ENCODE data around the gene ZNF586. TPM values are rescaled to one million over a fixed set of nuclear protein-coding genes. Genes with fewer than 3 reads are reported as not detected.

Gene ZNF586
- total and polyA plus RNA-seq, 2 experiments from 2014 or later, result 5.2 to 16.9 TPM

DNA sequence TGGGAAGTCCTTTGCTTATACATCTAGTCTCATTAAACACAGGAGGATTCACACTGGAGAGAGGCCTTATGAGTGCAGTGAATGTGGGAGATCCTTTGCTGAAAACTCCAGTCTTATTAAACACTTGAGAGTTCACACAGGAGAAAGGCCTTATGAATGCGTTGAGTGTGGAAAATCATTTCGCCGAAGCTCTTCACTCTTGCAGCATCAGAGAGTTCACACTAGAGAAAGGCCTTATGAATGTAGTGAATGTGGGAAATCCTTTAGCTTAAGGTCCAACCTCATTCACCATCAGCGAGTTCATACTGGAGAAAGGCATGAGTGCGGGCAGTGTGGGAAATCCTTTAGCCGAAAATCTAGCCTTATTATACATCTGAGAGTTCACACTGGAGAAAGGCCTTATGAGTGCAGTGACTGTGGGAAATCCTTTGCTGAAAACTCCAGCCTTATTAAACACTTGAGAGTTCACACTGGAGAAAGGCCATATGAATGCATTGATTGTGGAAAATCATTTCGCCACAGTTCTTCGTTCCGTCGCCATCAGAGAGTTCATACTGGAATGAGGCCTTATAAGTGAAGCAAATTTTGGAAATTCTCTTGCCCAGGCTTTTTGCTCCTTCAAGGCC, 9.9 kb downstream of the ZNF586 start:
- Histone ChIP-seq H3K79me2 (replicated peaks; ENCODE audit: insufficient read depth) (peaks cover 69% of the 10 kb centered on the region), H3K36me3 (ENCODE audit: insufficient read depth) (peaks cover 25% of the 10 kb centered on the region), H2AFZ (no peak overlapping the region), H4K20me1 (replicated peaks; ENCODE audit: insufficient read depth) (peaks cover 10% of the 10 kb centered on the region), H3F3A (replicated peaks; ENCODE audit: low read depth) (0 out of 2 replicates have a peak, but pooled peaks cover 9% of the 10 kb centered on the region), H3K4me3 (no peak overlapping the region), H3K27me3 (ENCODE audit: insufficient read depth) (no peaks in the 10 kb centered on the region), H3K4me1 (ENCODE audit: insufficient read depth) (no peaks in the 10 kb centered on the region), H3K9me2 (ENCODE audit: insufficient read depth) (no peaks in the 10 kb centered on the region), H3K4me2 (no peak overlapping the region), H3K27ac (ENCODE audit: low read depth) (peak overlapping the region; percentile 45; the same call in 1 of the 2 replicates)
- no peak for DNase-seq (ENCODE audit: low spot score)
- Mint-ChIP-seq H3K4me1 (no peaks in the 10 kb centered on the region), H3K9me3 (no peaks in the 10 kb centered on the region; the same call in 2 of the 3 replicates), H3K27me3 (ENCODE audit: insufficient read depth, low read depth, poor library complexity) (no peaks in the 10 kb centered on the region), H3K27ac (no peak overlapping the region), H3K36me3 (ENCODE audit: low read depth) (peaks cover 48% of the 10 kb centered on the region), H3K4me3 (no peak overlapping the region)
- no peak for ATAC-seq
- TF ChIP-seq CTCF (conservative IDR thresholded peaks at IDR 0.05; ENCODE audit: low read depth in 2 of 2), result no peak
- no peak for TF ChIP-seq ZNF331 (CRISPR knock-in tag; IDR thresholded peaks at IDR 0.05; ENCODE audit: low read depth)
- TF ChIP-seq EZH2 (IDR thresholded peaks at IDR 0.05; ENCODE audit: low read depth, unreplicated experiment), result no peak
- no peak for TF ChIP-seq EZH2phosphoT487 (IDR thresholded peaks at IDR 0.05; ENCODE audit: unreplicated experiment)
- TF ChIP-seq, protein P1, sequence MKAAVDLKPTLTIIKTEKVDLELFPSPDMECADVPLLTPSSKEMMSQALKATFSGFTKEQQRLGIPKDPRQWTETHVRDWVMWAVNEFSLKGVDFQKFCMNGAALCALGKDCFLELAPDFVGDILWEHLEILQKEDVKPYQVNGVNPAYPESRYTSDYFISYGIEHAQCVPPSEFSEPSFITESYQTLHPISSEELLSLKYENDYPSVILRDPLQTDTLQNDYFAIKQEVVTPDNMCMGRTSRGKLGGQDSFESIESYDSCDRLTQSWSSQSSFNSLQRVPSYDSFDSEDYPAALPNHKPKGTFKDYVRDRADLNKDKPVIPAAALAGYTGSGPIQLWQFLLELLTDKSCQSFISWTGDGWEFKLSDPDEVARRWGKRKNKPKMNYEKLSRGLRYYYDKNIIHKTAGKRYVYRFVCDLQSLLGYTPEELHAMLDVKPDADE (IDR thresholded peaks at IDR 0.05), result no peak
- no peak for TF ChIP-seq STAT1 (IDR thresholded peaks at IDR 0.05; ENCODE audit: unreplicated experiment)
- TF ChIP-seq, protein P2, sequence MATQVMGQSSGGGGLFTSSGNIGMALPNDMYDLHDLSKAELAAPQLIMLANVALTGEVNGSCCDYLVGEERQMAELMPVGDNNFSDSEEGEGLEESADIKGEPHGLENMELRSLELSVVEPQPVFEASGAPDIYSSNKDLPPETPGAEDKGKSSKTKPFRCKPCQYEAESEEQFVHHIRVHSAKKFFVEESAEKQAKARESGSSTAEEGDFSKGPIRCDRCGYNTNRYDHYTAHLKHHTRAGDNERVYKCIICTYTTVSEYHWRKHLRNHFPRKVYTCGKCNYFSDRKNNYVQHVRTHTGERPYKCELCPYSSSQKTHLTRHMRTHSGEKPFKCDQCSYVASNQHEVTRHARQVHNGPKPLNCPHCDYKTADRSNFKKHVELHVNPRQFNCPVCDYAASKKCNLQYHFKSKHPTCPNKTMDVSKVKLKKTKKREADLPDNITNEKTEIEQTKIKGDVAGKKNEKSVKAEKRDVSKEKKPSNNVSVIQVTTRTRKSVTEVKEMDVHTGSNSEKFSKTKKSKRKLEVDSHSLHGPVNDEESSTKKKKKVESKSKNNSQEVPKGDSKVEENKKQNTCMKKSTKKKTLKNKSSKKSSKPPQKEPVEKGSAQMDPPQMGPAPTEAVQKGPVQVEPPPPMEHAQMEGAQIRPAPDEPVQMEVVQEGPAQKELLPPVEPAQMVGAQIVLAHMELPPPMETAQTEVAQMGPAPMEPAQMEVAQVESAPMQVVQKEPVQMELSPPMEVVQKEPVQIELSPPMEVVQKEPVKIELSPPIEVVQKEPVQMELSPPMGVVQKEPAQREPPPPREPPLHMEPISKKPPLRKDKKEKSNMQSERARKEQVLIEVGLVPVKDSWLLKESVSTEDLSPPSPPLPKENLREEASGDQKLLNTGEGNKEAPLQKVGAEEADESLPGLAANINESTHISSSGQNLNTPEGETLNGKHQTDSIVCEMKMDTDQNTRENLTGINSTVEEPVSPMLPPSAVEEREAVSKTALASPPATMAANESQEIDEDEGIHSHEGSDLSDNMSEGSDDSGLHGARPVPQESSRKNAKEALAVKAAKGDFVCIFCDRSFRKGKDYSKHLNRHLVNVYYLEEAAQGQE (IDR thresholded peaks at IDR 0.05; ENCODE audit: unreplicated experiment), result no peak
- TF ChIP-seq JUNB (IDR thresholded peaks at IDR 0.05; ENCODE audit: unreplicated experiment), result no peak
- no peak for TF ChIP-seq ZNF114 (CRISPR knock-in tag; IDR thresholded peaks at IDR 0.05)
- no peak for TF ChIP-seq CREB1 (CRISPR knock-in tag; IDR thresholded peaks at IDR 0.05; ENCODE audit: low read depth)
- TF ChIP-seq, protein P3, sequence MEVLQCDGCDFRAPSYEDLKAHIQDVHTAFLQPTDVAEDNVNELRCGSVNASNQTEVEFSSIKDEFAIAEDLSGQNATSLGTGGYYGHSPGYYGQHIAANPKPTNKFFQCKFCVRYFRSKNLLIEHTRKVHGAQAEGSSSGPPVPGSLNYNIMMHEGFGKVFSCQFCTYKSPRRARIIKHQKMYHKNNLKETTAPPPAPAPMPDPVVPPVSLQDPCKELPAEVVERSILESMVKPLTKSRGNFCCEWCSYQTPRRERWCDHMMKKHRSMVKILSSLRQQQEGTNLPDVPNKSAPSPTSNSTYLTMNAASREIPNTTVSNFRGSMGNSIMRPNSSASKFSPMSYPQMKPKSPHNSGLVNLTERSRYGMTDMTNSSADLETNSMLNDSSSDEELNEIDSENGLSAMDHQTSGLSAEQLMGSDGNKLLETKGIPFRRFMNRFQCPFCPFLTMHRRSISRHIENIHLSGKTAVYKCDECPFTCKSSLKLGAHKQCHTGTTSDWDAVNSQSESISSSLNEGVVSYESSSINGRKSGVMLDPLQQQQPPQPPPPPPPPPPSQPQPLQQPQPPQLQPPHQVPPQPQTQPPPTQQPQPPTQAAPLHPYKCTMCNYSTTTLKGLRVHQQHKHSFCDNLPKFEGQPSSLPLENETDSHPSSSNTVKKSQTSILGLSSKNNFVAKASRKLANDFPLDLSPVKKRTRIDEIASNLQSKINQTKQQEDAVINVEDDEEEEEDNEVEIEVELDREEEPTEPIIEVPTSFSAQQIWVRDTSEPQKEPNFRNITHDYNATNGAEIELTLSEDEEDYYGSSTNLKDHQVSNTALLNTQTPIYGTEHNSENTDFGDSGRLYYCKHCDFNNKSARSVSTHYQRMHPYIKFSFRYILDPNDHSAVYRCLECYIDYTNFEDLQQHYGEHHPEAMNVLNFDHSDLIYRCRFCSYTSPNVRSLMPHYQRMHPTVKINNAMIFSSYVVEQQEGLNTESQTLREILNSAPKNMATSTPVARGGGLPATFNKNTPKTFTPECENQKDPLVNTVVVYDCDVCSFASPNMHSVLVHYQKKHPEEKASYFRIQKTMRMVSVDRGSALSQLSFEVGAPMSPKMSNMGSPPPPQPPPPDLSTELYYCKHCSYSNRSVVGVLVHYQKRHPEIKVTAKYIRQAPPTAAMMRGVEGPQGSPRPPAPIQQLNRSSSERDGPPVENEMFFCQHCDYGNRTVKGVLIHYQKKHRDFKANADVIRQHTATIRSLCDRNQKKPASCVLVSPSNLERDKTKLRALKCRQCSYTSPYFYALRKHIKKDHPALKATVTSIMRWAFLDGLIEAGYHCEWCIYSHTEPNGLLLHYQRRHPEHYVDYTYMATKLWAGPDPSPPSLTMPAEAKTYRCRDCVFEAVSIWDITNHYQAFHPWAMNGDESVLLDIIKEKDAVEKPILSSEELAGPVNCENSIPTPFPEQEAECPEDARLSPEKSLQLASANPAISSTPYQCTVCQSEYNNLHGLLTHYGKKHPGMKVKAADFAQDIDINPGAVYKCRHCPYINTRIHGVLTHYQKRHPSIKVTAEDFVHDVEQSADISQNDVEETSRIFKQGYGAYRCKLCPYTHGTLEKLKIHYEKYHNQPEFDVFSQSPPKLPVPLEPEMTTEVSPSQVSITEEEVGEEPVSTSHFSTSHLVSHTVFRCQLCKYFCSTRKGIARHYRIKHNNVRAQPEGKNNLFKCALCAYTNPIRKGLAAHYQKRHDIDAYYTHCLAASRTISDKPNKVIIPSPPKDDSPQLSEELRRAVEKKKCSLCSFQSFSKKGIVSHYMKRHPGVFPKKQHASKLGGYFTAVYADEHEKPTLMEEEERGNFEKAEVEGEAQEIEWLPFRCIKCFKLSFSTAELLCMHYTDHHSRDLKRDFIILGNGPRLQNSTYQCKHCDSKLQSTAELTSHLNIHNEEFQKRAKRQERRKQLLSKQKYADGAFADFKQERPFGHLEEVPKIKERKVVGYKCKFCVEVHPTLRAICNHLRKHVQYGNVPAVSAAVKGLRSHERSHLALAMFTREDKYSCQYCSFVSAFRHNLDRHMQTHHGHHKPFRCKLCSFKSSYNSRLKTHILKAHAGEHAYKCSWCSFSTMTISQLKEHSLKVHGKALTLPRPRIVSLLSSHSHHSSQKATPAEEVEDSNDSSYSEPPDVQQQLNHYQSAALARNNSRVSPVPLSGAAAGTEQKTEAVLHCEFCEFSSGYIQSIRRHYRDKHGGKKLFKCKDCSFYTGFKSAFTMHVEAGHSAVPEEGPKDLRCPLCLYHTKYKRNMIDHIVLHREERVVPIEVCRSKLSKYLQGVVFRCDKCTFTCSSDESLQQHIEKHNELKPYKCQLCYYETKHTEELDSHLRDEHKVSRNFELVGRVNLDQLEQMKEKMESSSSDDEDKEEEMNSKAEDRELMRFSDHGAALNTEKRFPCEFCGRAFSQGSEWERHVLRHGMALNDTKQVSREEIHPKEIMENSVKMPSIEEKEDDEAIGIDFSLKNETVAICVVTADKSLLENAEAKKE (CRISPR knock-in tag; IDR thresholded peaks at IDR 0.05), result no peak
- TF ChIP-seq POLR2AphosphoS5 (IDR thresholded peaks at IDR 0.05; ENCODE audit: low read depth), result no peak
- TF ChIP-seq NANOG (IDR thresholded peaks at IDR 0.05; ENCODE audit: borderline replicate concordance), result no peak
